Right ventricle myocardium superior (tissue), 1 donor: Measurements from ENCODE around the gene FAM9C. TPM values are rescaled to one million over a fixed set of nuclear protein-coding genes. Genes with fewer than 3 reads are reported as not detected.

ENCODE experiments used
- ATAC-seq: fragments of 200-7000 bp; cut with Tn5 transposase; one replicate; pipeline ENCODE4 v1.9.1; 2020; ENCODE audit warnings: mild to moderate bottlenecking; ENCODE audit not compliant: poor library complexity
- DNase-seq: peaks from one replicate; pipeline ENCODE4 v3.0.0-alpha.2; 2020
- intact Hi-C: fragments of 100-400 bp; cut with DNase I; formaldehyde crosslinking; loops from one replicate; pipeline ENCODE4 v1.11.2; 2022
- total RNA-seq: library from RNA; stranded (reverse); fragmentation: NEBNext Ultra II Directional; extraction: Animal tissue kit (Norgen Biotek cat#: 25700); gene quantifications from one replicate; pipeline ENCODE4 v1.2.1, GENCODE V29; 2021
- donor health status: DM: no; HTN: yes; CAD: no; lungs with severe emphysema.

Gene FAM9C
- total RNA-seq, 1 donor from 2014 or later: 0.35 TPM

GRCh38 chrX:12992544-12993118, 51.8 kb downstream of the FAM9C start:
- DNase-seq (no peak), ATAC-seq (no peak)
- intact Hi-C loops: no loop called here

GRCh38 chrX:12991575-12991974, 52.8 kb downstream of the FAM9C start:
- DNase-seq: no peak
- ATAC-seq: no peak
- intact Hi-C loops: no loop called here

GRCh38 chrX:12989461-12989860, 55.0 kb downstream of the FAM9C start:
- DNase-seq: no peak
- intact Hi-C loops: no loop called here
- no peak for ATAC-seq

- ATAC-seq: peak; percentile 49
- intact Hi-C loops: no loop called here
- DNase-seq: no peak
These were observed 55.6 kb downstream of the FAM9C start for GRCh38 chrX:12988797-12989196.

GRCh38 chrX:12987900-12988594, 56.4 kb downstream of the FAM9C start:
- ATAC-seq (no peak), DNase-seq (no peak)
- intact Hi-C loops: no loop called here

- ATAC-seq (no peak), DNase-seq (no peak)
- intact Hi-C loops: no loop called here
These were observed 57.1 kb downstream of the FAM9C start for GRCh38 chrX:12987340-12987739.

GRCh38 chrX:12986886-12987285, 57.5 kb downstream of the FAM9C start:
- ATAC-seq (no peak), DNase-seq (no peak)
- intact Hi-C loops: no loop called here

GRCh38 chrX:12986164-12986779, 58.1 kb downstream of the FAM9C start:
- intact Hi-C loops: no loop called here
- no peak for DNase-seq
- no peak for ATAC-seq

Other genes with a start within 250 kb of the FAM9C start
- 0.62 TPM for gene TLR7, start 177.5 kb downstream of the FAM9C start, total RNA-seq
- gene TLR8, start 138.0 kb downstream of the FAM9C start, total RNA-seq: 1.1 TPM
- gene TMSB4X, start 69.5 kb downstream of the FAM9C start, total RNA-seq: 875 TPM